Upper lobe of right lung (tissue), 1 donor: Measurements from ENCODE around the gene ORM2. TPM values are rescaled to one million over a fixed set of nuclear protein-coding genes. Genes with fewer than 3 reads are reported as not detected.

Source experiments
- ATAC-seq: fragments of 200-7000 bp; cut with Tn5 transposase; one replicate; pipeline ENCODE4 v1.9.1; 2020; ENCODE audit warnings: mild to moderate bottlenecking, moderate library complexity
- DNase-seq: peaks from one replicate; pipeline ENCODE4 v3.0.0-alpha.2; 2020
- H3K27ac ChIP-seq: fragments of 200-600 bp; one replicate; pipeline ENCODE4 v1.8.0; 2022
- H3K27me3 ChIP-seq: fragments of 200-600 bp; one replicate; pipeline ENCODE4 v1.8.0; 2022; ENCODE audit warnings: mild to moderate bottlenecking
- H3K36me3 ChIP-seq: fragments of 200-600 bp; one replicate; pipeline ENCODE4 v1.8.0; 2022
- H3K4me1 ChIP-seq: fragments of 200-600 bp; one replicate; pipeline ENCODE4 v1.8.0; 2022
- H3K4me3 ChIP-seq: fragments of 200-600 bp; one replicate; pipeline ENCODE4 v1.8.0; 2022; ENCODE audit warnings: mild to moderate bottlenecking
- H3K9me3 ChIP-seq: fragments of 200-600 bp; one replicate; pipeline ENCODE4 v1.8.0; 2022
- CTCF ChIP-seq: fragments of 200-600 bp; IDR thresholded peaks from one replicate; pipeline ENCODE4 v1.8.0; 2022; ENCODE audit warnings: antibody characterized with exemption
- intact Hi-C: fragments of 100-400 bp; cut with DNase I; formaldehyde crosslinking; loops from one replicate; pipeline ENCODE4 v1.11.0; 2022
- total RNA-seq: library from RNA; stranded (reverse); fragmentation: NEBNext Ultra II Directional; extraction: Animal tissue kit (Norgen Biotek cat#: 25700); gene quantifications from one replicate; pipeline ENCODE4 v1.2.1, GENCODE V29; 2021
- donor health status: DM: no; HTN: yes; CAD: no; lungs with severe emphysema.

Gene ORM2
- total RNA-seq, 1 donor from 2014 or later = 3.9 TPM

- Histone ChIP-seq H3K9me3 (no peaks in the 10 kb centered on the region), H3K27me3 (no peaks in the 10 kb centered on the region), H3K36me3 (no peaks in the 10 kb centered on the region), H3K27ac (no peak overlapping the region), H3K4me1 (no peaks in the 10 kb centered on the region), H3K4me3 (no peak overlapping the region)
- ATAC-seq = no peak
- intact Hi-C loops = no loop called here
- DNase-seq = peak; percentile 22
- no peak for TF ChIP-seq CTCF
These were observed 25.7 kb upstream of the ORM2 start for GRCh38 chr9:114303977-114304376.

GRCh38 chr9:114304416-114305188 lies 25.1 kb upstream of the ORM2 start:
- Histone ChIP-seq H3K4me1 (no peaks in the 10 kb centered on the region), H3K27me3 (no peaks in the 10 kb centered on the region), H3K4me3 (no peak overlapping the region), H3K36me3 (no peaks in the 10 kb centered on the region), H3K27ac (no peak overlapping the region), H3K9me3 (no peaks in the 10 kb centered on the region)
- no peak for ATAC-seq
- intact Hi-C loops = no loop called here
- no peak for TF ChIP-seq CTCF
- DNase-seq = peak; percentile 32

- Histone ChIP-seq H3K36me3 (no peaks in the 10 kb centered on the region), H3K4me3 (no peak overlapping the region), H3K4me1 (no peaks in the 10 kb centered on the region), H3K27me3 (no peaks in the 10 kb centered on the region), H3K27ac (no peak overlapping the region), H3K9me3 (no peaks in the 10 kb centered on the region)
- DNase-seq (no peak), ATAC-seq (no peak)
- no peak for TF ChIP-seq CTCF
- intact Hi-C loops = no loop called here
These were observed 21.8 kb upstream of the ORM2 start for GRCh38 chr9:114307899-114308267.

- ATAC-seq (no peak), DNase-seq (peak; percentile 48)
- Histone ChIP-seq H3K4me3 (no peak overlapping the region), H3K36me3 (no peaks in the 10 kb centered on the region), H3K9me3 (no peaks in the 10 kb centered on the region), H3K27me3 (no peaks in the 10 kb centered on the region), H3K27ac (no peak overlapping the region), H3K4me1 (no peaks in the 10 kb centered on the region)
- intact Hi-C loops = no loop called here
- TF ChIP-seq CTCF = no peak
These were observed 21.2 kb upstream of the ORM2 start for GRCh38 chr9:114308361-114308950.

- intact Hi-C loops = no loop called here
- TF ChIP-seq CTCF = no peak
- peak; percentile 22 for DNase-seq
- Histone ChIP-seq H3K27me3 (no peaks in the 10 kb centered on the region), H3K36me3 (no peaks in the 10 kb centered on the region), H3K9me3 (no peaks in the 10 kb centered on the region), H3K27ac (no peak overlapping the region), H3K4me1 (no peaks in the 10 kb centered on the region), H3K4me3 (no peak overlapping the region)
- ATAC-seq = no peak
These were observed 20.6 kb upstream of the ORM2 start for GRCh38 chr9:114309096-114309495.
